Vein endothelial cell (primary cell): ENCODE data around the gene TRIM16. TPM values are rescaled to one million over a fixed set of nuclear protein-coding genes. Genes with fewer than 3 reads are reported as not detected.

Experiments used
- small RNA-seq: library from RNA; depleted of rRNA; stranded (forward); fragments of <200 nt; gene quantifications from one replicate; pipeline ENCODE3, GENCODE V24; 2012
- total RNA-seq: library from RNA; depleted of rRNA; stranded (reverse); fragments of >200 nt; gene quantifications from 2 replicates; pipeline ENCODE4 v1.2.3, GENCODE V29; 2012

The TRIM16 gene
- total RNA-seq: 58.1 and 72.1 TPM in 2 replicates

GRCh38 chr17:15683824-15684478 is at the start of gene TRIM16:
TRIM16 (minus strand) TSS chr17:15684311; CDS start chr17:15651609, 32,702 bp downstream.

DNA sequence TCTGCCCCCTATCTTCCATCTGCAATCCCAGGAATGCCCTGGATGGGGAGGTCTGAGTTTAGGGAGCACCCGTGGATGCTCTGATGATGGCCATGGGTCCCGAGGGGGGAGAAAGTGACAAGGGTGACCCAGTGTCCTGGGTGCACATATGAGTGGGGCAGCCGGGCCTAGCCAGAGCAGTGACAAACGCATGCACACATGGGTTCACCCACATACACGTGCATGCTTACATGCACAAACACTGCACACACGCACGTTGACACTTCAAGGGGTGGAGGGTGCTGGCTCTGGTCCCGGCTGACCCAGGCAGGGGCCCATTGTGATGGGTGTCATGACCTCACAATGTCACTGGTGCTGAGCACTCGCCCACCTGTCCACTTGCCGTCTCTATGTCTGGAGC is 47.8 kb upstream of the TRIM16 start, which contains the start of gene TBC1D26:
TBC1D26 (plus strand) TSS at position 384 of the 400 bp plus-strand sequence. CDS start 3,066 bp downstream, outside the sequence.

DNA sequence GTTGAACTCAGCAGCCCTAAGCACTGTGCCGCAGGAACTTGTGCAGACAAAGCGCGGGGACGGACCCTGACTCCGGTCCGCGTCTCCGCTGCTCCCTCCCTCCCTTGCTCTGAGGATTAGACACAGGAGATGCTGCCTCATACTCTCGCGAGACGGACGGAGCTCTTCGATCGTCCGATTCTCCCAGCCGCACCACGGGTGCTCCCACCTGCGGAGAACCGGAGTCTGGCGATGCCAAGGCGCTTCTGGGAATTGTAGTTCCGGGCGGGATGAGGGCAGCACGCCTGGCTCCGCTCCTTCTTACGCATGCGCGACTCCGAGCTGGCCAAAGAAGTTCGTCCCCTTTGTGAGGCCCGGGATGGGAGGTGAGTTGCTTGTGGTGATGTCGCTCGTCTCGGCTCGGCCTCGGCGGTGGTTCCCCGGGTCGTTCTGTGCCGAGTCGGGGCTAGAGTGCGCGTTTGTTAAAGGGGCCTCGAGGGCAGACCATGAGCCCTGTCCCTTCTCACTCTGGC is 15.4 kb upstream of the TRIM16 start, which contains the start of gene ZNF286A:
ZNF286A (plus strand) TSS at position 340 of the 512 bp plus-strand sequence. CDS start 578 bp downstream, outside the sequence.

GRCh38 chr17:15619331-15620058 is 64.6 kb downstream of the TRIM16 start, which contains the start of gene FBXW10B:
FBXW10B (minus strand) TSS chr17:15619704; CDS start chr17:15619512, 192 bp downstream.

Small RNA genes lying within 50 kb of the gene (small RNA-seq; reads per million reads assigned to genes)
- gene AC005838.1: not detected
- not detected for gene ZNF29P

Other genes starting within 250 kb of the TRIM16 start
- gene CDRT4, start 216.7 kb downstream of the TRIM16 start, total RNA-seq: 4.6 and 4.8 TPM in 2 replicates
- 28.9 and 31.7 TPM in 2 replicates for gene TVP23C, start 120.8 kb downstream of the TRIM16 start, total RNA-seq
- 0.98 and 1.1 TPM in 2 replicates for gene FBXW10B, start 64.6 kb downstream of the TRIM16 start, total RNA-seq
- gene ZNF286A, start 15.4 kb upstream of the TRIM16 start, total RNA-seq: 47.0 and 51.2 TPM in 2 replicates
- gene TBC1D26, start 48.0 kb upstream of the TRIM16 start, total RNA-seq: not detected in 2 replicates